K562 (cell line): ENCODE results near the gene PDCL3. TPM values are rescaled to one million over a fixed set of nuclear protein-coding genes. Genes with fewer than 3 reads are reported as not detected.

ENCODE experiments used
- MBD2 ChIP-seq: sonication (generic); IDR thresholded peaks from 2 replicates; pipeline ENCODE4 v1.6.1; 2016; ENCODE audit warnings: low read depth, borderline replicate concordance
- NFYB ChIP-seq: IDR thresholded peaks from 2 replicates; pipeline ENCODE4 v1.6.1; 2011; ENCODE audit warnings: mild to moderate bottlenecking, moderate library complexity; ENCODE audit not compliant: insufficient read length; ENCODE audit errors: extremely low read depth
- PHF20 ChIP-seq: fragments of 450-650 bp; IDR thresholded peaks from 2 replicates; pipeline ENCODE4 v1.6.1; 2018; ENCODE audit not compliant: partially characterized antibody
- ZNF174 ChIP-seq: fragments of 250-450 bp; sonication (Bioruptor Pico); IDR thresholded peaks from 2 replicates; pipeline ENCODE4 v1.4.0; 2020; ENCODE audit warnings: mild to moderate bottlenecking
- ZNF311 ChIP-seq: fragments of 250-450 bp; sonication (Bioruptor Pico); IDR thresholded peaks from 2 replicates; pipeline ENCODE4 v1.4.0; 2020; ENCODE audit warnings: mild to moderate bottlenecking, moderate library complexity
- polyA plus RNA-seq, 8 experiments: library from polyadenylated mRNA; depleted of rRNA in 4 of 8; stranded (reverse) in 5 of 8; unstranded in 3 of 8; fragments of >200 nt; fragmentation: Nextera tagmentation in 2 of 8; fragmentation: Illumina TruSeq in 1 of 8; extraction: Ambion mirVana in 2 of 8; extraction: Trizol in 1 of 8; gene quantifications; 2 replicates each; pipeline versions ENCODE4 v1.2.1 to v1.2.3, GENCODE V29; 2011 to 2014; ENCODE audit warnings: inconsistent platforms in 1 of 8, missing spikeins in 1 of 8
- total RNA-seq, 7 experiments: library from RNA; depleted of rRNA in 6 of 7; stranded (reverse); fragments of >200 nt in 6 of 7; fragmentation: Illumina TruSeq in 2 of 7; extraction: Trizol in 2 of 7; gene quantifications; 2 replicates each; pipeline versions ENCODE4 v1.2.1 to v1.2.3, GENCODE V29; 2011 to 2021; ENCODE audit warnings: low replicate concordance in 1 of 7
- TF ChIP-seq, protein P1 (sequence below), 2 experiments: IDR thresholded peaks; 2 replicates each; pipeline ENCODE4 v1.6.1; 2011; ENCODE audit warnings: borderline replicate concordance in 1 of 2, control low read depth in 1 of 2, low read depth in 1 of 2, low read length in 1 of 2, mild to moderate bottlenecking in 1 of 2, mixed read lengths in 1 of 2, moderate library complexity in 1 of 2; ENCODE audit not compliant: insufficient read depth in 1 of 2, insufficient read length in 1 of 2, poor library complexity in 1 of 2, severe bottlenecking in 1 of 2; ENCODE audit errors: extremely low read depth in 1 of 2
- TF ChIP-seq, protein P2 (sequence below): fragments of 450-650 bp; IDR thresholded peaks from 2 replicates; pipeline ENCODE4 v1.6.1; 2016; ENCODE audit warnings: mild to moderate bottlenecking, moderate library complexity
- TF ChIP-seq, protein P3 (sequence below): IDR thresholded peaks from 2 replicates; pipeline ENCODE4 v1.6.1; 2012; ENCODE audit warnings: low read depth, low read length, improper control_type of control experiment, borderline replicate concordance

Gene PDCL3
- total and polyA plus RNA-seq, 9 of the 15 experiments (the other 6 are each of a cell fraction or from before 2014, with no cell fraction given) = 16.6 to 76.7 (median 26.9) TPM

DNA sequence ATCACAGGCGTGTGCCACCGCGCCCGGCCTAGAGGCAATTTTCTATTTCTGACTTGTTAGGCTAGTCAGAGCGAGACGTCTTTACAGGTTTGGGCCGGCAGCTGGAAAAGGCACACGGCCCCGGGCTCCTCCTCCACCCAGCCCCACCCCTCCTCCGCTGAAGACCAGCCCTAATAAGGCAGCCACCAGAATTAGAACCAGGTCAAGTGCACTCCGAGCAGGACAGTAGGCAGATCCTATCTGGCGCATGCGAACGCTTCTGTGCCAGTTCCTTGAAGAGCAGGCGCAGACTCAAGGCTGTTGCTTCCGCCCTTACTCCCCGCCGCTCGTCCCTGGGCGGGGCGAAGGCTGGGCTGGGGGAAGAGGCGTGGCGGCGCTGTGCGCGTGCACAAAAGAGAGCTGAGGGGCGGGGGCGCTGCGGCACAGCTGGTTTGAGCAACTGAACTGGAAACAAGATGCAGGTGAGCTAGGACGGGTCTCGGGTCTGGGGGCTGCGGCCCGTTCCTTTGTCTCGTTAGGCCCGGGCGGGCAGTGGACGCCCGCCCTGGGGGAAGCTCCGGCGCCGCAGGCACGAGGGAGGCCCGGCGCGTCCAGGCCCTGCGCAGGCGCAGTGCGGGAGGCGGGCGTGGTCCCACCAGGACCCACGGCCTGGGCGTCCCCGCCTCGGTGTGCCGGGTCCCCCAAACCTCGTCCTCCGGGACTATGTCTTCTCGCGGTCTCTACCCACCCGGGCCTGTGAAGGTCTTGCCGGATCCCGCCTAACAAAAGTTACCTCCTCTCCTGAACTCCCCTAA lies at the start of gene PDCL3 (continued):
- TF ChIP-seq, protein P1, sequence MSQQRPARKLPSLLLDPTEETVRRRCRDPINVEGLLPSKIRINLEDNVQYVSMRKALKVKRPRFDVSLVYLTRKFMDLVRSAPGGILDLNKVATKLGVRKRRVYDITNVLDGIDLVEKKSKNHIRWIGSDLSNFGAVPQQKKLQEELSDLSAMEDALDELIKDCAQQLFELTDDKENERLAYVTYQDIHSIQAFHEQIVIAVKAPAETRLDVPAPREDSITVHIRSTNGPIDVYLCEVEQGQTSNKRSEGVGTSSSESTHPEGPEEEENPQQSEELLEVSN (IDR thresholded peaks at IDR 0.05; ENCODE audit: borderline replicate concordance in 1 of 2, extremely low read depth in 1 of 2, insufficient read depth in 1 of 2, insufficient read length in 1 of 2, low read depth in 1 of 2, low read length in 1 of 2, poor library complexity in 1 of 2, severe bottlenecking in 1 of 2) = peak; percentile 65 to 77
- TF ChIP-seq, protein P2, sequence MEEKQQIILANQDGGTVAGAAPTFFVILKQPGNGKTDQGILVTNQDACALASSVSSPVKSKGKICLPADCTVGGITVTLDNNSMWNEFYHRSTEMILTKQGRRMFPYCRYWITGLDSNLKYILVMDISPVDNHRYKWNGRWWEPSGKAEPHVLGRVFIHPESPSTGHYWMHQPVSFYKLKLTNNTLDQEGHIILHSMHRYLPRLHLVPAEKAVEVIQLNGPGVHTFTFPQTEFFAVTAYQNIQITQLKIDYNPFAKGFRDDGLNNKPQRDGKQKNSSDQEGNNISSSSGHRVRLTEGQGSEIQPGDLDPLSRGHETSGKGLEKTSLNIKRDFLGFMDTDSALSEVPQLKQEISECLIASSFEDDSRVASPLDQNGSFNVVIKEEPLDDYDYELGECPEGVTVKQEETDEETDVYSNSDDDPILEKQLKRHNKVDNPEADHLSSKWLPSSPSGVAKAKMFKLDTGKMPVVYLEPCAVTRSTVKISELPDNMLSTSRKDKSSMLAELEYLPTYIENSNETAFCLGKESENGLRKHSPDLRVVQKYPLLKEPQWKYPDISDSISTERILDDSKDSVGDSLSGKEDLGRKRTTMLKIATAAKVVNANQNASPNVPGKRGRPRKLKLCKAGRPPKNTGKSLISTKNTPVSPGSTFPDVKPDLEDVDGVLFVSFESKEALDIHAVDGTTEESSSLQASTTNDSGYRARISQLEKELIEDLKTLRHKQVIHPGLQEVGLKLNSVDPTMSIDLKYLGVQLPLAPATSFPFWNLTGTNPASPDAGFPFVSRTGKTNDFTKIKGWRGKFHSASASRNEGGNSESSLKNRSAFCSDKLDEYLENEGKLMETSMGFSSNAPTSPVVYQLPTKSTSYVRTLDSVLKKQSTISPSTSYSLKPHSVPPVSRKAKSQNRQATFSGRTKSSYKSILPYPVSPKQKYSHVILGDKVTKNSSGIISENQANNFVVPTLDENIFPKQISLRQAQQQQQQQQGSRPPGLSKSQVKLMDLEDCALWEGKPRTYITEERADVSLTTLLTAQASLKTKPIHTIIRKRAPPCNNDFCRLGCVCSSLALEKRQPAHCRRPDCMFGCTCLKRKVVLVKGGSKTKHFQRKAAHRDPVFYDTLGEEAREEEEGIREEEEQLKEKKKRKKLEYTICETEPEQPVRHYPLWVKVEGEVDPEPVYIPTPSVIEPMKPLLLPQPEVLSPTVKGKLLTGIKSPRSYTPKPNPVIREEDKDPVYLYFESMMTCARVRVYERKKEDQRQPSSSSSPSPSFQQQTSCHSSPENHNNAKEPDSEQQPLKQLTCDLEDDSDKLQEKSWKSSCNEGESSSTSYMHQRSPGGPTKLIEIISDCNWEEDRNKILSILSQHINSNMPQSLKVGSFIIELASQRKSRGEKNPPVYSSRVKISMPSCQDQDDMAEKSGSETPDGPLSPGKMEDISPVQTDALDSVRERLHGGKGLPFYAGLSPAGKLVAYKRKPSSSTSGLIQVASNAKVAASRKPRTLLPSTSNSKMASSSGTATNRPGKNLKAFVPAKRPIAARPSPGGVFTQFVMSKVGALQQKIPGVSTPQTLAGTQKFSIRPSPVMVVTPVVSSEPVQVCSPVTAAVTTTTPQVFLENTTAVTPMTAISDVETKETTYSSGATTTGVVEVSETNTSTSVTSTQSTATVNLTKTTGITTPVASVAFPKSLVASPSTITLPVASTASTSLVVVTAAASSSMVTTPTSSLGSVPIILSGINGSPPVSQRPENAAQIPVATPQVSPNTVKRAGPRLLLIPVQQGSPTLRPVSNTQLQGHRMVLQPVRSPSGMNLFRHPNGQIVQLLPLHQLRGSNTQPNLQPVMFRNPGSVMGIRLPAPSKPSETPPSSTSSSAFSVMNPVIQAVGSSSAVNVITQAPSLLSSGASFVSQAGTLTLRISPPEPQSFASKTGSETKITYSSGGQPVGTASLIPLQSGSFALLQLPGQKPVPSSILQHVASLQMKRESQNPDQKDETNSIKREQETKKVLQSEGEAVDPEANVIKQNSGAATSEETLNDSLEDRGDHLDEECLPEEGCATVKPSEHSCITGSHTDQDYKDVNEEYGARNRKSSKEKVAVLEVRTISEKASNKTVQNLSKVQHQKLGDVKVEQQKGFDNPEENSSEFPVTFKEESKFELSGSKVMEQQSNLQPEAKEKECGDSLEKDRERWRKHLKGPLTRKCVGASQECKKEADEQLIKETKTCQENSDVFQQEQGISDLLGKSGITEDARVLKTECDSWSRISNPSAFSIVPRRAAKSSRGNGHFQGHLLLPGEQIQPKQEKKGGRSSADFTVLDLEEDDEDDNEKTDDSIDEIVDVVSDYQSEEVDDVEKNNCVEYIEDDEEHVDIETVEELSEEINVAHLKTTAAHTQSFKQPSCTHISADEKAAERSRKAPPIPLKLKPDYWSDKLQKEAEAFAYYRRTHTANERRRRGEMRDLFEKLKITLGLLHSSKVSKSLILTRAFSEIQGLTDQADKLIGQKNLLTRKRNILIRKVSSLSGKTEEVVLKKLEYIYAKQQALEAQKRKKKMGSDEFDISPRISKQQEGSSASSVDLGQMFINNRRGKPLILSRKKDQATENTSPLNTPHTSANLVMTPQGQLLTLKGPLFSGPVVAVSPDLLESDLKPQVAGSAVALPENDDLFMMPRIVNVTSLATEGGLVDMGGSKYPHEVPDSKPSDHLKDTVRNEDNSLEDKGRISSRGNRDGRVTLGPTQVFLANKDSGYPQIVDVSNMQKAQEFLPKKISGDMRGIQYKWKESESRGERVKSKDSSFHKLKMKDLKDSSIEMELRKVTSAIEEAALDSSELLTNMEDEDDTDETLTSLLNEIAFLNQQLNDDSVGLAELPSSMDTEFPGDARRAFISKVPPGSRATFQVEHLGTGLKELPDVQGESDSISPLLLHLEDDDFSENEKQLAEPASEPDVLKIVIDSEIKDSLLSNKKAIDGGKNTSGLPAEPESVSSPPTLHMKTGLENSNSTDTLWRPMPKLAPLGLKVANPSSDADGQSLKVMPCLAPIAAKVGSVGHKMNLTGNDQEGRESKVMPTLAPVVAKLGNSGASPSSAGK = peak; percentile 81
- TF ChIP-seq ZNF174 (CRISPR knock-in tag) (no peak), MBD2 (peak; percentile 8; the same call in 1 of the 2 replicates), ZNF311 (no peak), NFYB (no peak), PHF20 (peak; percentile 68)
- TF ChIP-seq, protein P3, sequence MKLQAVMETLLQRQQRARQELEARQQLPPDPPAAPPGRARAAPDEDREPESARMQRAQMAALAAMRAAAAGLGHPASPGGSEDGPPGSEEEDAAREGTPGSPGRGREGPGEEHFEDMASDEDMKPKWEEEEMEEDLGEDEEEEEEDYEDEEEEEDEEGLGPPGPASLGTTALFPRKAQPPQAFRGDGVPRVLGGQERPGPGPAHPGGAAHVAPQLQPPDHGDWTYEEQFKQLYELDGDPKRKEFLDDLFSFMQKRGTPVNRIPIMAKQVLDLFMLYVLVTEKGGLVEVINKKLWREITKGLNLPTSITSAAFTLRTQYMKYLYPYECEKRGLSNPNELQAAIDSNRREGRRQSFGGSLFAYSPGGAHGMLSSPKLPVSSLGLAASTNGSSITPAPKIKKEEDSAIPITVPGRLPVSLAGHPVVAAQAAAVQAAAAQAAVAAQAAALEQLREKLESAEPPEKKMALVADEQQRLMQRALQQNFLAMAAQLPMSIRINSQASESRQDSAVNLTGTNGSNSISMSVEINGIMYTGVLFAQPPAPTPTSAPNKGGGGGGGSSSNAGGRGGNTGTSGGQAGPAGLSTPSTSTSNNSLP = no peak; the same call in 1 of the 2 replicates
